Heart left ventricle (tissue), 13 donors: ENCODE results near the gene MARS1.

Experiments
- CTCF ChIP-seq, 12 donors: fragments of 200-600 bp; sonication (generic) in 4 of 12; IDR thresholded peaks; one replicate each; pipeline versions ENCODE4 v1.5.0 to v1.8.0; 2018 to 2022; ENCODE audit warnings: antibody characterized with exemption in 12 of 12, mild to moderate bottlenecking in 5 of 12
- POLR2A ChIP-seq, 2 donors: fragments of 450-650 bp; IDR thresholded peaks; one replicate each; pipeline ENCODE4 v1.6.1; 2017; ENCODE audit warnings: antibody characterized with exemption in 2 of 2, mild to moderate bottlenecking in 2 of 2, moderate library complexity in 2 of 2
- donor health status: ischemic (EF 13 %, LVEDD 7.1; RV severe dilation, severe dysfunction).
- donor health status: DM: no; HTN: yes; CAD: no.
- donor health status: DM: no; HTN: no; CAD: no.
- donor health status: ischemic (EF 25% LVEDD 6.9; RV normal size, moderate dysfunction).
- donor health status: ischemic (EF 25% LVEDD 5.7; RV mildly dilated, moderate dysfunction).
- donor health status: ischemic (EF 35%, LVEDD 5.7; RV mildly dilated, moderate dysfunction).
- donor health status: nonischemic (EF 11% LVEDD 7.7; RV severe dilation, severe dysfunction).
- donor health status: DM: yes; HTN: yes; CAD: no.
- donor health status: PGD.
- donor health status: ischemic (EF 29% LVEDD 5.4; RV normal size, mild dysfunction).
- donor health status: nonischemic (EF 23%, LVEDD 6.1; RV moderate dilation, normal function).

- peak in 5 of 12 donors; percentile 4 to 10 (median 5) for TF ChIP-seq CTCF (IDR thresholded peaks at IDR 0.05)
- TF ChIP-seq POLR2A (IDR thresholded peaks at IDR 0.05): peak in 1 of 2 donors; percentile 55
These were observed 58.8 kb downstream of the MARS1 start, which contains the start of gene DCTN2 for GRCh38 chr12:57546438-57547287.
